IMR-90 (cell line): ENCODE data around the gene DHFR. TPM values are rescaled to one million over a fixed set of nuclear protein-coding genes. Genes with fewer than 3 reads are reported as not detected.

Experiments used
- ATAC-seq: fragments of 200-7000 bp; cut with Tn5 transposase; 2 replicates; pipeline ENCODE4 v1.9.1; 2020; ENCODE audit warnings: low read depth, mild to moderate bottlenecking, moderate library complexity
- Bru-seq: library from RNA; stranded (reverse); fragments of 400-500 nt; gene quantifications from one replicate; lab custom pipeline; 2021; lab: Mats Ljungman, UMichigan
- BruChase-seq, 2 experiments: library from RNA; stranded (reverse); fragments of 400-500 nt; gene quantifications; one replicate each; lab custom pipeline; 2021; lab: Mats Ljungman, UMichigan
- BruUV-seq: library from RNA; stranded (reverse); fragments of 400-500 nt; replicated peaks from 2 replicates; lab custom pipeline; 2021; lab: Mats Ljungman, UMichigan
- CTCF ChIA-PET: fragments of 300-600 bp; formaldehyde crosslinking; extraction: SDS; loops from one replicate; lab custom pipeline; 2021; ENCODE audit warnings: antibody characterized with exemption; lab: Yijun Ruan, JAX
- POLR2A ChIA-PET: fragments of 300-600 bp; sonication (Branson Sonifier 250); formaldehyde crosslinking; loops from one replicate; lab custom pipeline; 2022; ENCODE audit warnings: antibody characterized with exemption; ENCODE audit not compliant: unreplicated experiment; lab: Charles Lee
- DNase-seq: peaks from one replicate; pipeline ENCODE4 v3.0.0; 2013
- H2AFZ ChIP-seq: replicated peaks from 2 replicates; pipeline ENCODE3; 2013; ENCODE audit warnings: low read length, mild to moderate bottlenecking; ENCODE audit not compliant: poor library complexity
- H2AK5ac ChIP-seq: 2 replicates; pipeline ENCODE4 v1.6.1; 2013; ENCODE audit warnings: low read depth, low read length, inconsistent platforms
- H2AK9ac ChIP-seq: replicated peaks from 2 replicates; pipeline ENCODE3; 2013; ENCODE audit warnings: mild to moderate bottlenecking, low read depth, low read length, moderate library complexity; ENCODE audit not compliant: poor library complexity
- H2BK120ac ChIP-seq: 2 replicates; pipeline ENCODE4 v1.6.1; 2013; ENCODE audit warnings: low read depth, low read length, inconsistent platforms
- H2BK15ac ChIP-seq: 3 replicates; pipeline ENCODE4 v1.6.1; 2013; ENCODE audit warnings: low read depth, low read length, inconsistent platforms
- H2BK20ac ChIP-seq: 2 replicates; pipeline ENCODE4 v1.6.1; 2013; ENCODE audit warnings: low read depth, mild to moderate bottlenecking, inconsistent platforms, low read length, moderate library complexity
- H2BK5ac ChIP-seq: 2 replicates; pipeline ENCODE4 v1.6.1; 2013; ENCODE audit warnings: mild to moderate bottlenecking, low read depth, low read length, inconsistent platforms; ENCODE audit not compliant: poor library complexity, severe bottlenecking
- H3K14ac ChIP-seq: replicated peaks from 2 replicates; pipeline ENCODE4 v1.6.1; 2013; ENCODE audit warnings: low read depth, low read length, inconsistent platforms
- H3K18ac ChIP-seq: 2 replicates; pipeline ENCODE4 v1.6.1; 2013; ENCODE audit warnings: low read depth, low read length, control low read depth
- H3K23ac ChIP-seq: 2 replicates; pipeline ENCODE4 v1.6.1; 2013; ENCODE audit warnings: low read depth, low read length, inconsistent platforms
- H3K27ac ChIP-seq: 2 replicates; pipeline ENCODE4 v1.5.1; 2013; ENCODE audit warnings: mild to moderate bottlenecking, control low read depth, low read length; ENCODE audit not compliant: insufficient read depth
- H3K27me3 ChIP-seq: 2 replicates; pipeline ENCODE4 v1.6.1; 2013; ENCODE audit warnings: low read length; ENCODE audit not compliant: control insufficient read depth, insufficient read depth
- H3K36me3 ChIP-seq: 2 replicates; pipeline ENCODE4 v1.6.1; 2013; ENCODE audit warnings: low read length, mixed read lengths; ENCODE audit not compliant: control insufficient read depth, insufficient read depth
- H3K4ac ChIP-seq: 2 replicates; pipeline ENCODE4 v1.6.1; 2013; ENCODE audit warnings: low read depth, low read length, inconsistent platforms
- H3K4me1 ChIP-seq: 2 replicates; pipeline ENCODE4 v1.6.1; 2013; ENCODE audit warnings: low read length, mixed read lengths; ENCODE audit not compliant: control insufficient read depth, insufficient read depth
- H3K4me2 ChIP-seq: 2 replicates; pipeline ENCODE4 v1.6.1; 2013; ENCODE audit warnings: low read depth, mild to moderate bottlenecking, control low read depth, low read length, moderate library complexity
- H3K4me3 ChIP-seq: 2 replicates; pipeline ENCODE4 v1.5.1; 2013; ENCODE audit warnings: low read depth, mild to moderate bottlenecking, control low read depth, low read length, moderate library complexity; ENCODE audit not compliant: insufficient read depth
- H3K56ac ChIP-seq: 2 replicates; pipeline ENCODE4 v1.6.1; 2013; ENCODE audit warnings: low read length, inconsistent platforms; ENCODE audit not compliant: insufficient read depth; ENCODE audit errors: extremely low read depth
- H3K79me1 ChIP-seq, 2 experiments: 2 replicates each; pipeline ENCODE4 v1.6.1; 2013; ENCODE audit warnings: low read length in 2 of 2, inconsistent platforms in 1 of 2, low read depth in 1 of 2
- H3K9ac ChIP-seq: 2 replicates; pipeline ENCODE4 v1.6.1; 2013; ENCODE audit warnings: low read depth, low read length, control low read depth
- H3K9me1 ChIP-seq: 2 replicates; pipeline ENCODE4 v1.6.1; 2013; ENCODE audit warnings: low read length, inconsistent platforms; ENCODE audit not compliant: insufficient read depth
- H3K9me3 ChIP-seq: 2 replicates; pipeline ENCODE4 v1.6.1; 2013; ENCODE audit warnings: low read length; ENCODE audit not compliant: control insufficient read depth, insufficient read depth
- H4K20me1 ChIP-seq: 2 replicates; pipeline ENCODE4 v1.6.1; 2013; ENCODE audit warnings: low read length, inconsistent platforms; ENCODE audit not compliant: insufficient read depth
- H4K5ac ChIP-seq: 2 replicates; pipeline ENCODE4 v1.6.1; 2013; ENCODE audit warnings: mild to moderate bottlenecking, low read depth, low read length, control low read depth
- H4K8ac ChIP-seq, 2 experiments: 2 replicates each; pipeline ENCODE4 v1.6.1; 2013; ENCODE audit warnings: low read depth in 2 of 2, low read length in 2 of 2, control low read depth in 1 of 2, inconsistent platforms in 1 of 2
- H4K91ac ChIP-seq: 2 replicates; pipeline ENCODE4 v1.6.1; 2013; ENCODE audit warnings: low read depth, low read length, inconsistent platforms; ENCODE audit not compliant: insufficient read depth
- CEBPB ChIP-seq: IDR thresholded peaks from 2 replicates; pipeline ENCODE4 v1.6.1; 2012; ENCODE audit warnings: low read depth, low read length, improper control_type of control experiment
- CTCF ChIP-seq: conservative IDR thresholded peaks from 2 replicates; pipeline ENCODE4 v1.5.1; 2012; ENCODE audit warnings: mild to moderate bottlenecking, low read depth, low read length, improper control_type of control experiment
- MXI1 ChIP-seq: IDR thresholded peaks from 2 replicates; pipeline ENCODE4 v1.6.1; 2012; ENCODE audit warnings: low read depth, mild to moderate bottlenecking, low read length, moderate library complexity, borderline replicate concordance
- POLR2A ChIP-seq: IDR thresholded peaks from 2 replicates; pipeline ENCODE4 v1.6.1; 2012; ENCODE audit warnings: mild to moderate bottlenecking, low read depth, low read length
- WGBS, 2 experiments: methylation state at CpG; one replicate each; pipeline versions ENCODE4 v1.1.5 to v1.1.7; 2013; ENCODE audit warnings: missing lambda C conversion rate in 2 of 2; ENCODE audit not compliant: insufficient read length in 1 of 2; ENCODE audit errors: extremely low coverage in 2 of 2; 5-methylcytosine and 5-hydroxymethylcytosine counted together
- dilution Hi-C: fragments of 300-500 bp; cut with HindIII; formaldehyde crosslinking; loops from one replicate; pipeline ENCODE4 v1.14.3; 2018; ENCODE audit warnings: low sequenced_read_pairs; ENCODE audit not compliant: unreplicated experiment
- in situ Hi-C: fragments of 300-500 bp; cut with MboI; formaldehyde crosslinking; loops from 3 replicates; pipeline ENCODE4 v1.14.3; 2019; ENCODE audit warnings: low sequenced_read_pairs, inconsistent platforms, mixed read lengths
- intact Hi-C: fragments of 100-400 bp; cut with micrococcal nuclease; formaldehyde crosslinking; loops from 2 replicates; pipeline ENCODE4 v1.10.0; 2022
- long read RNA-seq: library from polyadenylated mRNA; unstranded; transcript quantifications from one replicate; pipeline ENCODE4 v2.0.0, GENCODE V29; 2021; ENCODE audit not compliant: unreplicated experiment
- polyA plus RNA-seq, 3 experiments: library from polyadenylated mRNA; depleted of rRNA; stranded (reverse); fragments of >200 nt; gene quantifications; 2 replicates each; pipeline ENCODE4 v1.2.3, GENCODE V29; 2012; ENCODE audit warnings: low replicate concordance in 1 of 3
- total RNA-seq: library from RNA; depleted of rRNA; stranded (reverse); fragments of >200 nt; gene quantifications from 2 replicates; pipeline ENCODE4 v1.2.3, GENCODE V29; 2012; rRNA removed

DHFR gene
- total RNA-seq: 29.4 and 44.4 TPM in 2 replicates
- 16.5 and 20.6 TPM in 2 replicates for polyA plus RNA-seq (2012; rRNA removed)
- polyA plus RNA-seq (2012; cell fraction: cytosol; rRNA removed): 4.5 and 4.8 TPM in 2 replicates
- 2.6 and 8.7 TPM in 2 replicates for polyA plus RNA-seq (2012; cell fraction: nucleus; rRNA removed; ENCODE audit: low replicate concordance)
- Bru-seq, nascent RNA: percentile 59 among the genes with signal in this experiment
- BruChase-seq, experiment 1, labeled RNA remaining after a 6-hour chase: percentile 60 among the genes with signal in this experiment
- BruChase-seq, experiment 2, labeled RNA remaining after a 2-hour chase: percentile 52 among the genes with signal in this experiment
- long read RNA-seq, partial matches to known transcripts: 0 of 5 reads
- long read RNA-seq, other reads (novel, unspliced or antisense): 1 of 5 reads

GRCh38 chr5:80654391-80655230 is at the start of gene DHFR, which contains the start of gene MSH3:
TSS of gene DHFR (minus strand) at chr5:80654983. CDS start at chr5:80654489, 494 bp downstream.
TSS of gene MSH3 (plus strand) at chr5:80654652. CDS start at chr5:80654728, 76 bp downstream.
- Histone ChIP-seq H3K4me3 (peak within 1 kb of the TSS; percentile 100), H3K23ac (peak within 1 kb of the TSS; percentile 90), H4K8ac (peak within 1 kb of the TSS; percentile 72 to 96), H3K9me1 (no peaks in the 10 kb centered on the region), H3K9me3 (no peaks in the 10 kb centered on the region), H2AFZ (peak within 1 kb of the TSS; percentile 98), H3K9ac (peak within 1 kb of the TSS; percentile 97), H4K20me1 (peaks cover 12% of the 10 kb centered on the region), H4K5ac (peak within 1 kb of the TSS; percentile 87), H3K18ac (peak within 1 kb of the TSS; percentile 96), H2BK5ac (peak within 1 kb of the TSS; percentile 94), H3K14ac (peak within 1 kb of the TSS; percentile 97), H2AK9ac (peak within 1 kb of the TSS; percentile 86), H3K27me3 (no peaks in the 10 kb centered on the region), H3K56ac (peak within 1 kb of the TSS; percentile 89), H3K36me3 (peaks cover 2% of the 10 kb centered on the region), H2AK5ac (0 out of 2 replicates have a peak within 1 kb of the TSS, but pooled peaks have one; percentile 66), H2BK120ac (peak within 1 kb of the TSS; percentile 69), H3K27ac (peak within 1 kb of the TSS; percentile 98), H2BK15ac (no peak within 1 kb of the TSS), H3K4ac (peak within 1 kb of the TSS; percentile 98), H3K4me1 (peaks cover 6% of the 10 kb centered on the region), H3K4me2 (peak within 1 kb of the TSS; percentile 94), H2BK20ac (no peak within 1 kb of the TSS), H4K91ac (peak within 1 kb of the TSS; percentile 91), H3K79me1 (peaks cover 4 to 34% of the 10 kb centered on the region in 2 experiments)
- in situ Hi-C loops (no loop called here), intact Hi-C loops (loop anchor here (5.0 kb wide), 1 partner anchor 167 kb away; the partner anchor contains the start of gene FAM151B), dilution Hi-C loops (no loop called here)
- ChIA-PET POLR2A (no interaction called here), CTCF (no interaction called here)
- ATAC-seq (peak; percentile 55), DNase-seq (peak; percentile 83)
- WGBS, 2 experiments: 0% methylated on average over 7 of the region's 74 CpGs; no CpG with 5 or more reads in 1 of the 2 experiments
- 0 out of 2 replicates have a peak, but pooled peaks have one; percentile 7 for TF ChIP-seq CTCF
- no peak for TF ChIP-seq CEBPB
- peak; percentile 69 for TF ChIP-seq POLR2A
- no peak for TF ChIP-seq MXI1
- BruUV-seq: no TSS peak
